Measurements from ENCODE around the gene PRKRA. TPM values are rescaled to one million over a fixed set of nuclear protein-coding genes. Genes with fewer than 3 reads are reported as not detected.

The PRKRA gene
- total and polyA plus RNA-seq, 11 donors: 35.2 to 64.3 (median 49.5) TPM

DNA sequence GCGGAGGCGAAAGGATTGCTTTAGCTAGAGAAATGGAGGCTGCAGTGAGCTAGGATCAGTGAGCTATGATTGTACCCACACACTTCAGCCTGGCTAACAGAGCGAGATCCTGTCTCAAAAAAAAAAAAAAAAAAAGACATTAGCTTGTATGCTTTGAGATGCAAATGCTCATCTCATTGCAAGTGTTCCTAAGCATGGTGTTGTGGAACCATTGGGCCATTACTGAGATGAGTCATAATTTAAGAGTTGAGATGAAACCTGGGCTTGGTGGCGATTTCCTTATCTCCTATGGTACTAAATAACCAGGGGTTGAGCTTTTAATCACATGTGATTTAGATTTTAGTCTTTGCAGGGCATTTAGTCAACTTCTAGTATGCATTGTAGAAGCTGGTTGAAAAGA is 31.5 kb upstream of the PRKRA start:
- H3K36me3 ChIP-seq: peaks cover 0 to 19% (median 14%) of the 10 kb centered on the region in 9 donors
- no peaks in the 10 kb centered on the region for H3K27me3 ChIP-seq
- intact Hi-C loops (cut with DNase I): loop anchor here in 3 of 10 donors (5.0 kb wide), 1 partner anchor 40 kb away; no protein-coding TSS in a partner anchor
- DNase-seq (no peak), ATAC-seq (no peak)
- 88 to 94% (median 91%) methylated on average over 4 of the region's 4 CpGs for WGBS, 4 donors
- TF ChIP-seq POLR2A (IDR thresholded peaks at IDR 0.05): no peak
- TF ChIP-seq, protein P1, sequence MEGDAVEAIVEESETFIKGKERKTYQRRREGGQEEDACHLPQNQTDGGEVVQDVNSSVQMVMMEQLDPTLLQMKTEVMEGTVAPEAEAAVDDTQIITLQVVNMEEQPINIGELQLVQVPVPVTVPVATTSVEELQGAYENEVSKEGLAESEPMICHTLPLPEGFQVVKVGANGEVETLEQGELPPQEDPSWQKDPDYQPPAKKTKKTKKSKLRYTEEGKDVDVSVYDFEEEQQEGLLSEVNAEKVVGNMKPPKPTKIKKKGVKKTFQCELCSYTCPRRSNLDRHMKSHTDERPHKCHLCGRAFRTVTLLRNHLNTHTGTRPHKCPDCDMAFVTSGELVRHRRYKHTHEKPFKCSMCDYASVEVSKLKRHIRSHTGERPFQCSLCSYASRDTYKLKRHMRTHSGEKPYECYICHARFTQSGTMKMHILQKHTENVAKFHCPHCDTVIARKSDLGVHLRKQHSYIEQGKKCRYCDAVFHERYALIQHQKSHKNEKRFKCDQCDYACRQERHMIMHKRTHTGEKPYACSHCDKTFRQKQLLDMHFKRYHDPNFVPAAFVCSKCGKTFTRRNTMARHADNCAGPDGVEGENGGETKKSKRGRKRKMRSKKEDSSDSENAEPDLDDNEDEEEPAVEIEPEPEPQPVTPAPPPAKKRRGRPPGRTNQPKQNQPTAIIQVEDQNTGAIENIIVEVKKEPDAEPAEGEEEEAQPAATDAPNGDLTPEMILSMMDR (IDR thresholded peaks at IDR 0.05): no peak
- peaks cover 5 to 68% (median 52%) of the 10 kb centered on the region in 12 donors for H3K4me1 ChIP-seq
- H3K9me3 ChIP-seq: no peaks in the 10 kb centered on the region
- peak overlapping the region in 6 of 12 donors; percentile 6 to 85 (median 74) for H3K4me3 ChIP-seq
- no peak overlapping the region for H3K27ac ChIP-seq

GRCh38 chr2:178480227-178481181 is 29.5 kb upstream of the PRKRA start, which contains the start of gene PLEKHA3:
Gene PLEKHA3 (plus strand): TSS chr2:178480457. CDS start chr2:178480870, 413 bp downstream.
- TF ChIP-seq, protein P1 (IDR thresholded peaks at IDR 0.05): no peak
- peak in 1 of 2 donors; percentile 88 for TF ChIP-seq POLR2A (IDR thresholded peaks at IDR 0.05)
- Histone ChIP-seq H3K27me3 (no peaks in the 10 kb centered on the region), H3K4me1 (peaks cover 5 to 67% (median 53%) of the 10 kb centered on the region in 12 donors), H3K27ac (peak within 1 kb of the TSS; percentile 51 to 97 (median 94)), H3K9me3 (no peaks in the 10 kb centered on the region), H3K36me3 (peaks cover 0 to 1% (median 0%) of the 10 kb centered on the region in 9 donors), H3K4me3 (peak within 1 kb of the TSS; percentile 49 to 92 (median 79))
- DNase-seq (peak; percentile 98 to 99 (median 98)), ATAC-seq (peak; percentile 79 to 96 (median 90))
- WGBS, 4 donors: 0 to 1% (median 1%) methylated on average over 20 to 92 of the region's 92 CpGs
- intact Hi-C loops (cut with DNase I): loop anchor here in 4 of 10 donors (2.0 to 5.0 kb wide), 2 partner anchors 42 kb away; no protein-coding TSS in a partner anchor

DNA sequence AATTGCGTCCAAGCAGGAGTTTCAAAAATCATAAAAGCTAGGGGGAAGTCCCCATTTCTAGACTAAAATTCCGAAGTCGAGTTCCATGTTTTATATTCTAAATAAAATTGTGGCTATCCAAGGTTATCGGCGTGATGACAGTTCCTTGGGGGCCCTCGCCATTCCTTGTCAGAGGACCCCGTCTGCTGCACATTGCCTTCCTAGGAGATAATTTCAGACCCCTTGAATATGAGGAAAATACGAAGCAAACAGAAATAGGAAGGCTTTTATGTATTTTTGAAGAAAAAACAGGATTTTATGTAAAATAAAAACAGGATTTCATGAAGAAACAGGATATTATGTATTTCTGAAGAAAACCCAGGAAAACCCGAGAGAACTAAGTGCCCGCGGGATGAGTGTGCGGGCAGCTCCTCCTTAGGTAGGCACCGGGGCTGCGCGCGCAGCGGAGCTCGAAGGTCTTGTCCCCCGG is 28.8 kb upstream of the PRKRA start:
- Histone ChIP-seq H3K4me3 (peak overlapping the region in 10 of 12 donors; percentile 72 to 92 (median 79)), H3K27me3 (no peaks in the 10 kb centered on the region), H3K36me3 (no peaks in the 10 kb centered on the region), H3K9me3 (no peaks in the 10 kb centered on the region), H3K27ac (peak overlapping the region; percentile 51 to 97 (median 92)), H3K4me1 (peaks cover 5 to 61% (median 47%) of the 10 kb centered on the region in 12 donors)
- no peak for DNase-seq
- no peak for TF ChIP-seq POLR2A (IDR thresholded peaks at IDR 0.05)
- TF ChIP-seq, protein P1 (IDR thresholded peaks at IDR 0.05): no peak
- WGBS, 4 donors: 22 to 26% (median 25%) methylated on average over 19 of the region's 19 CpGs
- no peak for ATAC-seq
- intact Hi-C loops (cut with DNase I): loop anchor here in 6 of 10 donors (1.0 to 5.0 kb wide), 5 partner anchors 28 to 67 kb away; partner anchors contain the start of genes PJVK (in 4 of the 6) and PRKRA (in 4 of the 6)
